SU-DHL-6 (cell line): ENCODE data around the gene PLXNB2.

Source experiments
- H2AFZ ChIP-seq: fragments of 200-600 bp; sonication (generic); 2 replicates; pipeline ENCODE4 v1.6.1; 2014; ENCODE audit warnings: low read depth, mild to moderate bottlenecking, moderate library complexity, mixed read lengths, antibody characterized with exemption, low read length; ENCODE audit not compliant: severe bottlenecking
- H3F3A ChIP-seq: fragments of 200-600 bp; shearing (Covaris generic); 2 replicates; pipeline ENCODE4 v1.6.0; 2016; ENCODE audit warnings: antibody characterized with exemption, mild to moderate bottlenecking; ENCODE audit not compliant: insufficient read depth
- H3K27ac ChIP-seq: fragments of 200-600 bp; sonication (generic); 2 replicates; pipeline ENCODE4 v1.5.1; 2016; ENCODE audit warnings: low read depth, mild to moderate bottlenecking, low read length, moderate library complexity, mixed read lengths
- H3K27me3 ChIP-seq: fragments of 200-600 bp; sonication (generic), shearing (Covaris generic); 2 replicates; pipeline ENCODE4 v1.6.0; 2014; ENCODE audit warnings: mild to moderate bottlenecking, low read length
- H3K36me3 ChIP-seq: fragments of 200-600 bp; sonication (generic); 2 replicates; pipeline ENCODE4 v1.6.1; 2014; ENCODE audit warnings: mild to moderate bottlenecking, low read length, mixed read lengths
- H3K4me2 ChIP-seq: fragments of 300-600, 200-600 bp; shearing (Covaris generic), sonication (generic); 2 replicates; pipeline ENCODE4 v1.6.0; 2014; ENCODE audit warnings: low read length, low read depth, mild to moderate bottlenecking; ENCODE audit not compliant: poor library complexity, severe bottlenecking
- H3K4me3 ChIP-seq: fragments of 200-600 bp; sonication (generic); 2 replicates; pipeline ENCODE4 v1.5.1; 2014; ENCODE audit warnings: antibody characterized with exemption, low read length, mild to moderate bottlenecking, mixed read lengths; ENCODE audit not compliant: insufficient read depth, poor library complexity, severe bottlenecking
- H3K79me2 ChIP-seq: fragments of 200-600 bp; sonication (generic); 2 replicates; pipeline ENCODE4 v1.6.1; 2014; ENCODE audit warnings: mild to moderate bottlenecking, low read length, moderate library complexity; ENCODE audit not compliant: insufficient read depth
- H3K9ac ChIP-seq: fragments of 200-600 bp; sonication (generic); 2 replicates; pipeline ENCODE4 v1.7.0; 2014; ENCODE audit warnings: mild to moderate bottlenecking, low read length
- H3K9me2 ChIP-seq: fragments of 200-600 bp; sonication (generic); replicated peaks from 2 replicates; pipeline ENCODE4 v1.6.1; 2014; ENCODE audit warnings: low read length; ENCODE audit not compliant: insufficient read depth
- H3K9me3 ChIP-seq: fragments of 200-600 bp; sonication (generic); 2 replicates; pipeline ENCODE4 v1.6.1; 2014; ENCODE audit warnings: low read length, mixed read lengths; ENCODE audit not compliant: insufficient read depth
- H4K20me1 ChIP-seq: fragments of 200-600 bp; sonication (generic); 2 replicates; pipeline ENCODE4 v1.6.1; 2014; ENCODE audit warnings: low read depth, mild to moderate bottlenecking, antibody characterized with exemption, low read length, moderate library complexity, mixed read lengths
- CTCF ChIP-seq: fragments of 200-600 bp; sonication (generic); IDR thresholded peaks from one replicate; pipeline ENCODE4 v1.5.1; 2017; ENCODE audit warnings: antibody characterized with exemption, mild to moderate bottlenecking, low read length, moderate library complexity; ENCODE audit not compliant: insufficient read depth, poor library complexity, severe bottlenecking
- EZH2phosphoT487 ChIP-seq: fragments of 200-600 bp; sonication (generic), shearing (Covaris generic); conservative IDR thresholded peaks from 2 replicates; pipeline ENCODE4 v1.6.1; 2018; ENCODE audit warnings: mild to moderate bottlenecking, antibody characterized with exemption, low read length, moderate library complexity, mixed read lengths

PLXNB2 gene

DNA sequence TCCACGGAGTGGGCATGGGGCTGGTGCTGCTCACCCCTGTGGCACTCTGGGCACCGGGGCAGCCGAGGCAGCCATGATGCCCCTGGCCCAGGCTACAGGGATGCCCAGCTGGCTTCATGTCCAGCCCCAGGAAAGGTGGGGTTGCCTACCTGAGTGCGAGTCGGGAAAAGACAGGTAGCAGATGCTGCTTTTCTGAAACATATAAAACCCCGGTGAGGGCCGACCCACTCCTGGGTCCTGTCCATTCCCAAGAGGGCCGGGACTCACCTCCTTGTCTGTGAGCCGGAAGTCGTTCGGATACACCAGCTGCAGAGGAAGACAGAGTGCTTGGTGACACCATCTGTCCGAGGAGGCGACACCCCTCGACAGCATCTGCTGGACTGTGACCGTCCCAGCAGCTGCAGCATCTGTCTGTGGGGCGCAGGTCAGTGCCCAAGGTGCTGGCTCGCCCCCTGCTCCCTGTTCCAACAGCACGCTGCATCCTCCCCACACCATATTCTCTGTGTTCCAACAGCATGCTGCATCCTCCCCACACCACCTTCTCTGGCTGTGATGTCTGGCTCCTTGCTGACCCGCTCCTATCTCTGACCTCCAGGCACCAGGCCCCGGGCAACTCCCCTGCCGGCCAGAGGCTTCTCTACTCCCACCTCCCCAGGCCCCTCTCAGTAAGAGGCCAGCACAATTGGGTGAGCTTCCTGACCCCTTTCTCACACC is 11.4 kb upstream of the PLXNB2 start:
- TF ChIP-seq EZH2phosphoT487 (no peak), CTCF (no peak)
- no peaks in the 10 kb centered on the region for H3K9me3 ChIP-seq
- no peaks in the 10 kb centered on the region for H3K27me3 ChIP-seq
- peaks cover 20% of the 10 kb centered on the region for H3F3A ChIP-seq
- no peak overlapping the region for H2AFZ ChIP-seq
- H3K4me2 ChIP-seq = peak overlapping the region; percentile 26
- peak overlapping the region; percentile 43; the same call in 1 of the 2 replicates for H3K9ac ChIP-seq
- H3K9me2 ChIP-seq = no peaks in the 10 kb centered on the region
- H3K36me3 ChIP-seq = no peaks in the 10 kb centered on the region
- H3K4me3 ChIP-seq = no peak overlapping the region
- no peaks in the 10 kb centered on the region for H4K20me1 ChIP-seq
- H3K27ac ChIP-seq = peak overlapping the region; percentile 79
- H3K79me2 ChIP-seq = no peaks in the 10 kb centered on the region

DNA sequence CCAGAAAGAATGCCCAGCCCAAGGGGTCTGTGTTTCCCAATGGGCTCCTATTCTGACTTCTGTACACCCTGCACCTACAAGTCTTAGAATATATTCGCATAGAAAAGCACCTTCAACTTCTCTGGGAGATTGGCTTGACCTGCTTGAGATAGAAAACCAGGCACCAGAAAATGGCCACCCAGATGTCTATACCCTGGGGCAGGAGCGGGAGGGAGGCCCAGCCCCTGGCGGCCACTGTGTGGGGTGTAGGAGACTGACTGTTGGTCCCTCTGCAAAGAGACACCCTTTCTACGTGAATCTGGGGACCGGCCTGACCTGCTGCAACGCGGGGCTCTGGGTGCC is 10.9 kb upstream of the PLXNB2 start:
- H2AFZ ChIP-seq = no peak overlapping the region
- no peaks in the 10 kb centered on the region for H3K27me3 ChIP-seq
- TF ChIP-seq CTCF = no peak
- no peaks in the 10 kb centered on the region for H3K9me2 ChIP-seq
- no peaks in the 10 kb centered on the region for H3K79me2 ChIP-seq
- peaks cover 20% of the 10 kb centered on the region for H3F3A ChIP-seq
- no peak overlapping the region for H3K4me3 ChIP-seq
- peak overlapping the region; percentile 79 for H3K27ac ChIP-seq
- no peaks in the 10 kb centered on the region for H3K9me3 ChIP-seq
- peak overlapping the region; percentile 43; the same call in 1 of the 2 replicates for H3K9ac ChIP-seq
- H4K20me1 ChIP-seq = no peaks in the 10 kb centered on the region
- H3K4me2 ChIP-seq = peak overlapping the region; percentile 26
- H3K36me3 ChIP-seq = no peaks in the 10 kb centered on the region

DNA sequence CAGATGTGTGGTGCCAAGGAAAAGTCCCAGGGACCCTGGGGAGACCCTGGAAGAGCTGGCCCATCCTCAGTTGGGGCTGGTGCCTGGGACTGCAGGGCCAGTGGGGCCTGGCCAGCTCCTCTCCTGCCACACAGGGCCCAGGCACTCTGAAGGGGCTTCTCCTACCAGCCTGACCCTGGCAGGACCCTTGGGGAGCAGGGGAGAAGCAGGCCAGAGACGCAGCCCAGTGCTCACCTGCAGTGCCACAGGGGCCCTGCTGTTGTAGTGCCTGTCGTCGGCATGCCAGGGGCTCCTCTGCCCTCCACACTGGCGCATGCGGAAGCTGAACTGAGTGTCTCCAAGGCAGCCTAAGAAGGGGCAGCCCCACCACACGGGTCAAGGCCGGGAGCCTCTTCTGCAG is 10.2 kb upstream of the PLXNB2 start:
- peak overlapping the region; percentile 43; the same call in 1 of the 2 replicates for H3K9ac ChIP-seq
- no peak overlapping the region for H2AFZ ChIP-seq

More for the DNA sequence above, 10.2 kb upstream of the PLXNB2 start:
- Histone ChIP-seq H3K9me2 (no peaks in the 10 kb centered on the region), H3K4me3 (no peak overlapping the region), H4K20me1 (no peaks in the 10 kb centered on the region), H3K9me3 (no peaks in the 10 kb centered on the region), H3K27me3 (no peaks in the 10 kb centered on the region), H3K4me2 (peak overlapping the region; percentile 26), H3F3A (peaks cover 20% of the 10 kb centered on the region), H3K36me3 (no peaks in the 10 kb centered on the region), H3K79me2 (no peaks in the 10 kb centered on the region), H3K27ac (peak overlapping the region; percentile 79)
- TF ChIP-seq CTCF = no peak
- no peak for TF ChIP-seq EZH2phosphoT487
